Hepatic stellate cell (primary cell): Measurements from ENCODE around the gene CDK14.
"Not testable (repeated sequence)": the region's sequence is repeated elsewhere in the genome, so short reads cannot be mapped to it uniquely, and the experiment has no call there.

ENCODE experiments used
- DNase-seq: peaks from one replicate; pipeline ENCODE4 v3.0.0; 2011; ENCODE audit warnings: low spot score

The CDK14 gene

DNA sequence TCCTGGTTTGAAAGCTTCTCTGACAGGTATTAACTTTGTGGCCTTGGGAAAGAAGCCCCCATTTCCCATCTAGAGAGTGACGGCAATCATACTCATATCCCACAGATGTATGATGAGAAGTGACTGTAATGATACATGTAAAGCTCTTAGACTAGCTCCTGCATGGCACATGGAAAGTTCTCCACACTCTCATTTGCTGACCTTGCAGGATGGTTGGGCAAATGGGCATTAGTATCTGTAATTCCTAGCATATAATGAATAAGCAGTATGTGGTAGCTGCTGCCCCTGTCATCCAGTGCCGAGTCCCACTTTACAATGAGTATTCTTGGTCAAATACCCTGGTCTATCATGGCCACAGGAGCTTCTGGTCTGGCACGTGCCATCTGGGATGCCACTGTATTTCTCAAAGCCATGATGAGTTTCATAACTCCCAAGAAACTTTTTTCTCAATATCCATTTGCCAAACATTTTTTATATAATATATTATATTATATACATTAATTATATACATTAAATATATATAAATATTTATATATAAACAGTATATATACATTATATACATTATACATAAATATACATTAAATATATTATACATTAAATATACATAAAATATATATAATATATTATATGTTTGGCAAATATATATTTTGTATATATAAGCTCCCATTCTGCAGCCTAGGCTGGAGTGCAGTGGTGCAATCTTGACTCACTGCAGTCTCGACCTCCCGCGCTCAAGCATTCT, 561.6 kb downstream of the CDK14 start:
- no peak for DNase-seq

DNA sequence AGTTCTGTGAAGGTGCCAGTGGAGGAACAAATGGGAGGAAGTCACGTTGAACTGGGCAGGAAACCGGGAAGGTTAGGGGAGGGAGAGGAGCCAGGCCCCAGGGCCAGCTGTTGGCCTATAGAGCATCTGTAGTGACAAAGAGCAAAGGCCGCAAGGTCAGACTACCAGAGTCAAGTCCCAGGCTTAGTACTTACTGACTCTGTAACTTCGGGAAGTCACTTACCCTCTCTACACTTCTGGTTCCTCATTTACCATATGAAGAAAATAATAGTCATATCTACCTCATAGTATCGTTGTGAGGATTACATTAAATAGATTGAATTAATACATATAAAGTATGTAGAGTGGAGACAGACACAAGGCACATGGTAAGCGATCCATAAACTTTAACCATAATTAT, 566.3 kb downstream of the CDK14 start:
- DNase-seq, result no peak

- DNase-seq, result no peak
Observed at GRCh38 chr7:91164506-91164905, 568.4 kb downstream of the CDK14 start.

DNA sequence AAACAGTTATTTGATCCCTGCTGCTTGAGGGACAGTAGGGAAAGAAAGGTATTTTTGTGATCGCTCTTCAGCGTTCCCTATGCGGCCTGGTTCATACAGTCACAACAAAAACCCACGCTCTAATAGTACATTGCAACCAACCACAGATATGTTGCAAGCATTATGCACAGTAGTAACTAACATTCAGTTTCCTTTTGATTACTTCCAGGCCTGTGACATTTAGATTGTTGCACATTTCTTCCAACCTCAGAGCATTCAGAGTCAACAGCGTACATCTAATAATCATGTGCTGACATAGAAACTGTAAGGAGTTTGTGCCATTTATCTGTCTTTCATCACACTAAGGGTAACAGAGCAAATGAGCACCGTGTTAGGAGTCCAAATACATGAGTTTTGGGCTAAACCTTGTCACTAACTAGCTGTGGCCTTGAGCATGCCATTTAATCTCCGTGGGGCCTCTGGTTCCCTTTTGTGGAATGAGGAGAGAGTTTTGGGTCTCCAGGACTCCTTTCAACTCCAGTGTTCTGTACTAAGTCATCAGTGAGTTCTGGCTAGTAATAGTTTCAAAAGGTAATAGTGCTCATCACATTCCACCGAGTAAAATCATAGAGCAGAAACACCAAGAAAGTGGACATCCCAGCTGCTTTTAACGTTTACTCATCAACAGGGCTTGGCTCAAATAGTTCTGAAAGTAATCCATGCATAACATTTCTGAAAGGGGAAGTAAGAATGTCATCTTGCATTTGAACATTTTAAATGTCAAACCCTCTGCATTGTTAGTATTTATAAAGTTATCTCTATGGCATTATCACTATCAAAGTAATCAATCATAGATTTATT, 569.1 kb downstream of the CDK14 start:
- peak; percentile 58 for DNase-seq

DNA sequence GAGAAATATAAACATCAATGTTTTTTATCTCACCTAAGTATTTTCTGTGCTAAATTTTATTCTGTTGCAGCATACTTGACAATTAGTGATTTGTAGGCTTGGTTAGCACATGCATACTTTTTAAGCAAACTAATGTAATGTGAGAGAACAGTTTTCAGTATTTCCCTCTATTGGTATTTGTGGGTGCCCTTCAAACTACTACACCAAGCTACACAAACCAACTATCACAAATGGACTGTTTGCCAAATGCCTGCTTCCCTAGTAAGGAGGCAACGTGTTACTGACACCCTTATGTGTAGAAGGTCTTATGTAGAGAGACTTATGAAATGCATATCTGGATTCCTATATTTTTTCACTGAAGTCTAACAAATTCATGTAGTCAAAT, 569.7 kb downstream of the CDK14 start:
- no peak for DNase-seq

DNA sequence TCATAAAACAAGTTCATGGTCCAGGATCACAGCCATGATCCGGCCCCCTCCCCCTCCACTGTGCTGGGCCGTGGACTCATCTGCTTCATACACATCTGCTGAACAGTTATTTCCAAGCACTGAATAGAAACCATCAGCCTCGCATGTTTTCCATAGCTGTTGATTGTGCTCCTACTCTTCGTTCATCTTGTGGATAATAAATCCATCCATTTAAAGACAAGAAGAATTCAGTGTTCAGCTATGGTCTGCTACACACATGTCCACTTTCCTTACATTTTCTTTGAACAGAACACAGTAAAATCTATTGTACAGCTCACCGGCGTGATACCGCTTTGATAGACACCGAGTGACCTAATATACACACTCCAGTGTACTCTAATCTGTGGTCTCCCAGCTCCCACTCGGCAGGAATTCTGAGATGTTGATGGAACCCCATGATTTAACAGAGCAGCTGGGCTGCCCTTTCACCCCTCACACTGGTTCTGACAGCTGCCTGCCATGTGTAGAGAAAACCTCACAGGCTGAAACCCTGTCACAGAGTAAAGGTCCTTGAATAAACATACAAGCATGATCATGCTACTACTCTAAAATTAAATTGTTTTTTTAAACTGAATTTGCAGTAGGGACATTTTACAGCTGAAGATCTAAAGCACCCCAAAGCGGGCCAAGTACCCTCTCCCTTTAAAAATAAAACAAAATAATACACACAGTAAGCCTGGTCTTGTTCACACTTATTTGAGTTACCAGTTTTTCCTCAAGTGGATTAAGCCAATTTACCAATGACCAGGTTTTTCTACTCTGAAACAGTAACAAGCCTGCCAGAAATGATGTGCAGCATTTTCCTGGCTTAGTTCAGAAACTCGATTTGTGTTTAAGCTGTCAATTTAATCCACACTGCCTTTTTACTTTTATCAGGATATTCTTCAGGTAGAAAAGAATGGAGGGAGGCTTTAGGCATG, 573.0 kb downstream of the CDK14 start:
- no peak for DNase-seq

GRCh38 chr7:91169830-91170191, 573.7 kb downstream of the CDK14 start:
- no peak for DNase-seq

DNA sequence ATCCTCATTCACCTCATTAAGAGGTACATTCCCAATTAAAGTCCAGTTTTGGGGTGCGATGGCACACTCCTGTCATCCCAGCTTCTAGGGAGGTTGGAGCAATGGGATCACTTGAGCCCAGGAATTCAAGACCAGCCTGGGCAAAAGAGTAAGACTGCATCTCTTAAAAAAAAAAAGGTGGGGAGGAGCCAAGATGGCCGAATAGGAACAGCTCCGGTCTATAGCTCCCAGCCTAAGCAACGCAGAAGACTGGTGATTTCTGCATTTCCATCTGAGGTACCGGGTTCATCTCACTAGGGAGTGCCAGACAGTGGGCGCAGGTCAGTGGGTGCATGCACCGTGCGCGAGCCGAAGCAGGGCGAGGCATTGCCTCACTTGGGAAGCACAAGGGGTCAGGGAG, 577.1 kb downstream of the CDK14 start:
- not testable (repeated sequence) for DNase-seq

DNA sequence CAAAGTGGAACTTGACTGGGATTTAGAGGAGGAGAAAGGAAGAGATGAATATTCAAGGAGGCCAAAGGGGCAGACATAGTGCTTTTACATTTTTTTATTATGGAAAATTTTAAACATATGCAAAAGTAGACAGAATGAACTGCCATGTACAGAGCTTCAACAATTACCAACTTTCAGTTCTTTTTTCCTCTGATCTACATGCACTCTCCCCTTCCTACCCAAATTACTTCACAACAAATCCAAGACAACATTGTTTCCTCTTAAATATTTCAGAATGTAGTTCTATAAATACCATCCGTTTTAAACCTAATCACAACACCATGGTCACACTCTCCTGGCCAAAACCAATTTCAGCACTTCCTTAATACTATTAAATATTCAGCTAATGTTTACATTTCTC, 584.6 kb downstream of the CDK14 start:
- no peak for DNase-seq

- no peak for DNase-seq
Observed at GRCh38 chr7:91181949-91182348, 585.8 kb downstream of the CDK14 start.

DNA sequence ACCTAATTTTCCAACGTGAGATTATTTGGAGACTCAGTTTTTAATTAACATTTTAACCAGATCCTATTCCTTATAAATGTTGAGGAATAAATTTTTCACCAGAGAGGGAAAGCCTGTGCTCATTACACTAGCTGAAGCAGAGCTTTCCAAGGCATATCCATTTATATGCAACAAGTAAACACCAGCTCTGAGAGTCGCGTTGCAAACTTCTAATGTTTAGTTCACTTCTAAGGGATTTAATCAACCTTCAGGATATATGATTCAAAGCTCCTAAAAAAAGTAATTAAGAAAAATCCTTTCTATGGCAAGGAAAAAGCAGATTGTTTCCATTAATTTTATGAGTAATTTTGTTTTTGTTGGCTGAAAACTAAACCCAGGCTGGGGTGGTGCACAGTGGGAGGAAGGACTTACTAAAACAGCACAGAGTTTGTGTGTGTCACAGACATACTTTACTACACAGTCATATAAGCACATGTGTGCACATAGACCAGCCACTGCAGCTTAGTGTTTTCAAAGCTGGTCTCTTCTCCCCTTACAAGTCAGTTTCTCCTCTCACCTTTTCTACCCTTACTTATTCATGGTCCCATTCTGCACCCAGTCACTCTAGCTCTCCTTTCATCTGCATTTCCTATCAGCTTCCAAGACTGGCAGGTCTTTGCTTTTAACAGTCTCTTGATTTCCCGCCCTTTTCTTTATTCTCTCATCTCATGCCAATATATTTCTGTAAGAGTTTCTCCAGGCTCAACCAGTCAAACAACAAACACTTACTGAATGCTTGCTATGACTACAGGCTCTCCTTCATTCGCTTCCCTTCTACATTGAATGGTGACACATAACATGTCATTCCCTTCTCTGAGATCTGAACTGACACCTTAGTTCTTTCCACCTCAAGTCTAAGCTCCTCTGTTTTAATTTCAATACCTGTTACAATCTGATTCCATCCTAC, 587.0 kb downstream of the CDK14 start:
- peak; percentile 76 for DNase-seq

DNA sequence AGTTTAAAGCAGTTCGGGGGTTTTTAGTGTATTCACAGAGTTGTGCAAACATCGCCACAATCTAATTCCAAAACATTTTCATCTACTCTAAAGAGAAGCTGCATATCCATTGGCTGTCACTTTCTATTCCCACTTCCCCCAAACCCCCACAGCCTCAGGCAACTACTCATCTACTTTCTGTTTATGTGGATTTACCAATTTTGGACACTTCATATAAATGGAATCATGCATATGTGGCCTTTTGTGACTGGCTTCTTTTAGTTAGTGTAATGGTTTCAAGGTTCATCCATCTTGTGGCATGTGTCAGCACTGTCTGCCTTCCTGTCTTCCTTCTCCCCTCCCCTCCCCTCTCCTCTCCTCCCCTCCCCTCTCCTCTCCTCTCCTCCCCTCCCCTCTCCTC, 589.6 kb downstream of the CDK14 start:
- DNase-seq, result no peak

DNA sequence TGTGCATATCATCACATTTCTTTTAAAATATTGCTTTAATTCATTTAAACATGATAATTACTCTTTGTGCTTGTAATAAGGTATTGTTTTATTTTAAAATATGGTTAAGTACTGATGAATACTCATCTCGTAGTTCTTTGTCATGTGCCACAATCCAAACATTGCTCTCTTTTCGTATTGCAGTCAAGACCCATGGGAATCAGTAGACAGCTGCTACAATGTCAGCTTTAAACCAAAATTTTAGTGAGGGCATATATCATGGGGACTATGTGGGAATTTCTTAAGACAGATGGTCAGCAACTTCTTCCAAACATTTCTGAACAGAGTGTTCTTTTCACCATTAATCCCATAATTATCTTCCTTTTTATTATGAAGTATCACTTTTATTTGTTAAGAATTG, 590.9 kb downstream of the CDK14 start:
- no peak for DNase-seq

GRCh38 chr7:91191771-91192170, 595.6 kb downstream of the CDK14 start:
- DNase-seq, result no peak

DNA sequence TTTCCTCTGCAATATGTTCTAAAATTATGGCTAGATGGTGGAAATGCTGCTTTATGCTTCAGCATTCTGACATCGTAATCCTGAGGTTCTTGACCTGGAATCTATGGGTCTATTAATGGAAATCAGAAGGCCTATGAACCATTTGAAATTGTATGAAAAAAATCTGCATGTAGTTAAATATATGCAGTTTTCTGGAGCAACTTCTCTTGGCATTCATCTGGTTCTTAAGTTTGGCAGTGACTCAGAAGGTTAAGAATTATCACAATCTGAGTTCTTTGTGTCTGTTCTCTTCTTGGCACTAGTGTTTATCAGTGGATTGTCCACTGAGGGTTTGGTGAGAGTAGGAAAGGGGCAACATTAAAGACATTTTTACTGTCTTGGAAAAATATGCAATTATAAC, 597.0 kb downstream of the CDK14 start:
- DNase-seq, result no peak

- no peak for DNase-seq
Observed at GRCh38 chr7:91194841-91195240, 598.7 kb downstream of the CDK14 start.

GRCh38 chr7:91196058-91196457, 599.9 kb downstream of the CDK14 start:
- no peak for DNase-seq

DNA sequence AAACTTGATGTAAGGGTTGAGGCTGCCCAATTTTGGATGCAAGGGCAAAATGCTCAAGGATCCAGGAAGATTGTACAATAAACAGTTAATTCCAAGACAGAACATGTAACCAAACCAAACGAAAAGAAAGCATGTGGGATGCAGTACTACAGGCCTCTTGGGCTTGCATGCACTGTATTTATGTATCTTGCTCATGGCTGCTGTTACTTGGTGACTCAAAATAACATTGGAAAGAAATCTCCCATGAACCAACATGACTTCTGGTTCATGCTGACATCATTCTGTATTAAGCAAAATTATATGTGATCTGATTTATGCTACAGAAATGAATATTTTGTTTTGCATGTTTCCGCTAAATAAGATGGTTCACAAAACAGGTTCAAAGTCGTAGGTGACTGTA, 602.2 kb downstream of the CDK14 start:
- DNase-seq, result peak; percentile 17

- no peak for DNase-seq
Observed at GRCh38 chr7:91199601-91200000, 603.5 kb downstream of the CDK14 start.

- no peak for DNase-seq
Observed at GRCh38 chr7:91201442-91202113, 605.5 kb downstream of the CDK14 start.
